ENCODE measurements around the gene EVI5.

DNA sequence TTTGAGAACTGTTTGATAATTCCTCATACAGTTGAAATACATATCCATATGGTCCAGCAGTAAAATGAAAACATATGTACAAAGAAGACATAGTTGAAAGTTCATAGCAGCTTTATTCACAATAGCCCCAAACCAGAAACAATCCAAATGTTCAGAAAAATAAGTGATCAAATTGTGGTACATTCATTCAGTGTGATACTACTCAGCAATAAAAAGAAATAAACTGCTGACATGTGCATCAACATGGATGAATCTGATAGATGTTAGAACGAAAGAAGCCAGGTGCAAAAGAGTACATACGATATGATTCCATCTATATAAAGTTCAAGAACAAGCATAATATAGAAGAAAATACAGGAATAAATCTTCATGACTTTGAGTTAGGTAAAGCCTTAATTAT lies 77.2 kb downstream of the EVI5 start:
- TF ChIP-seq CTCF (IDR thresholded peaks at IDR 0.05) = no peak
- no peak for TF ChIP-seq POLR2A (IDR thresholded peaks at IDR 0.05)
- no peak for TF ChIP-seq POLR2AphosphoS5 (IDR thresholded peaks at IDR 0.05; ENCODE audit: insufficient read depth in 1 of 2, low read depth in 1 of 2)
